HPDE6-E6E7 (cell line): ENCODE measurements around the gene HOXA10.

Experiments
- DNase-seq: peaks from one replicate; pipeline ENCODE4 v3.0.0; 2011; ENCODE audit warnings: missing footprints; ENCODE audit errors: extremely low spot score

HOXA10 gene

GRCh38 chr7:27168265-27168947, 5.7 kb downstream of the HOXA10 start:
- no peak for DNase-seq

GRCh38 chr7:27167916-27168264, 6.2 kb downstream of the HOXA10 start:
- DNase-seq = no peak

DNA sequence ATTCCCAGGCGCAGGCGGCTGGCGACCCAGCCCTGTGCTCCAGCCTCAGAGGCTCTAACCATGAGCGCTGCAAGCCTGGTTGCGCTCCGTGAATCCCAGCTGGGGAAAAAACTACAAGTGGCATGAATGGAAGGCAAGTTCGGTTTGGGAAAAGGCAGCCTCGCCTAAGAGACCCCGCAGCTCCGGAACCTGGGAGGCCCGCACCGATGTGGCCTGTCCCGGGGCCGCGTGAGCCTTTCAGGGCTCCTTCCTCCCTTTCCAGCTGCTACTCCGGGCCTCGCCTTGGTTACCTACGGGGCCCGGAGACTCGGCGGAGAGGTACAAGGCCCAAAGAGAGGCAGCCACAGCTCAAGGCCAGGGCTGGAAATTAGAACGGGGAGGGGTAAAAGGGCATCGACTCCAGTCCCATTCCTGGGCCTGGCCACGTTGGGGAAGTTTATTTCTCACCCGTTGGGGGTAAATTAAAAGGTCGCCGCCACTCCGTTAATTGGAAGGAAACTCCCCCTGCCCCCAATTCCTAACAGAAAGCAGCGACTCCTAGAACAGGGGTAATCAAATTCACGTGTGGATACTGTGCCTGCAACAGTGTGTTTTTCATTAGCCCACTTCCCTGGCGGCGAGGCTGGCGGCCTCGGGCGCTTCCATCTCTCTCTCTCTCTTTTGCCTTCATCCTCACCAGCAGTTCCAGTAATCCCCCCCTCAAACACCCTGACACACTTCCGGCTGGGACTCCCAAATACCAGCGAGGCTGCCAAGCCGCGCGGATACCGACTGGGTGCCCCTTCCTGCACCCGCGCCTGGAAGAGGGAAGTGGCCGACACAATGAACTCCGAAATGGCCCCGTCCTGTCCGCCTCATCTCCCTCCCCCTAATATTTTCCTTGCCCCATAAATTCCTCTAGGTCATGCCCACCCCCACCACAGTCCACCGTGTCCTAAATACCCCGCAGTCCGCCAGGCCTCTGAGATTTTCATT, 7.3 kb downstream of the HOXA10 start:
- no peak for DNase-seq

DNA sequence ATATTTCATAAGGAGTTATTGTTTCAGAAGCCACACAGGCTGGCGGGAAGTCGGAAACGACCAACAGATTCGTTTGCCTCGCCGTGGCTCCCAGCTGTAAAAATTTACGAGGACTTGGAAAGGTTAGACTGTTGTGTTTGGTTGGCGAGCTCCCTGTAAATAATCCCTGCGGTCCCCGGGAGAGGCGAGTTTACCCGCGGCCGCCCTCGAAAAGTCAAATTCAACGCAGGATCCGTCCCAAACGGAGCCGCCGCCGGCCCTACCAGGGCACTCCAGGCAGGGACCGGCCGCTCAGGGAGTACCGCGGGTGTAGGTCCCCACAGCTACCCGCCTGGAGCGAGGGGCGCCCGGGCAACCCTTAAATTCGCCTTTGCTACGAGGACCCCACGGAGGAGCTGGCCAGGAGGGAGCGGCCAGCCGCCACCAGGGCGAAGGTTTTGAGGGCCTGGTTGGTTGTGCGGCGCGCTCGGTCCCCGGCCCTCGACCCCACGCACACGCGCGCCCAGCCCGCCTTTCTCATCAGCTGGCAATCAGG, 8.1 kb downstream of the HOXA10 start:
- DNase-seq = no peak

- DNase-seq = no peak
These were observed 8.8 kb downstream of the HOXA10 start, which contains the start of gene HOXA9 for GRCh38 chr7:27165089-27165995. Gene HOXA9, minus strand, starts transcription at chr7:27165537. Its CDS starts 80 bp downstream, at chr7:27165457.

DNA sequence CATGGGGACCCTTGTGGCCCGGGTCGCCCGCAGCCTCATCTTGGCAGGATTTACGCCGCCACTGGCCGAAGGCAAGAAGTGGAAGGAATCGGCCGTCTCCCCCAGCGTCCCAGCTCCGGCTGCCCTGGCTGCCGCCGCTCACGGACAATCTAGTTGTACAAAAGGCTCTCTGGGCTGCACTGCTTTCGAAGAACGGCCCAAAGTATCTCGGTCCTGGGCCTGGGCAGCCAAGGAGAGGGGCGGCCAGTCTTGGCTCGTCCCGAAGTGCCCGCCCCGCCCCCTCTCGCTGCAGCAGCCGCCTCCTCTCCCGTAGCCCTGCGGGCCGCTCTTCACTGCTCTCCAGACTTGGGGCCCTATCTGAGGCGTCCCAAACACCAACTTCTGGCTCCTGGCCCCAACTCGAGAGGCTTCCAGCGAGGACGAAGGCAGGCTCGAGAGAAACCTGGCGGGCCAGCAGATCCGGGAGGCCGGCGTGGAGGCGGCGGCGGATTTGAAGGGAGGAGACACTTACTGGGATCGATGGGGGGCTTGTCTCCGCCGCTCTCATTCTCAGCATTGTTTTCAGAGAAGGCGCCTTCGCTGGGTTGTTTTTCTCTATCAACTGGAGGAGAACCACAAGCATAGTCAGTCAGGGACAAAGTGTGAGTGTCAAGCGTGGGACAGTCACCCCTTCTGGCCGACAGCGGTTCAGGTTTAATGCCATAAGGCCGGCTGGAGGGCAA, 9.6 kb downstream of the HOXA10 start:
- no peak for DNase-seq

DNA sequence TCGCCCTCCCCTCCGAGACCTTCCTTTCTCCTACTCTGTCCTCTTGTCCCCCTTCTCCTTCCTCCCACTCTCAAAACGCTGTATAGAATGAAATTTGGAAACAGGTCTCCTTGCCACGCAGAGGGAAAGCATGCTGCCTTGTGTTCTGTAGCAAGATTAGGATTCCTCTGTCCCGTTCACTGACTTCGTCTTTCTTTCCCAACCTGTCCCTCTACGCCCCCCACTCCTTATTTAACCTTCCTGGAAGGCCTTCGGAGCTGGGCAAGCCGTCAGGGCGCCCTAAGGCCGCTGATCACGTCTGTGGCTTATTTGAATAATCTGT, 10.1 kb downstream of the HOXA10 start:
- DNase-seq = no peak

GRCh38 chr7:27163288-27164044, 10.7 kb downstream of the HOXA10 start:
- DNase-seq = no peak

DNA sequence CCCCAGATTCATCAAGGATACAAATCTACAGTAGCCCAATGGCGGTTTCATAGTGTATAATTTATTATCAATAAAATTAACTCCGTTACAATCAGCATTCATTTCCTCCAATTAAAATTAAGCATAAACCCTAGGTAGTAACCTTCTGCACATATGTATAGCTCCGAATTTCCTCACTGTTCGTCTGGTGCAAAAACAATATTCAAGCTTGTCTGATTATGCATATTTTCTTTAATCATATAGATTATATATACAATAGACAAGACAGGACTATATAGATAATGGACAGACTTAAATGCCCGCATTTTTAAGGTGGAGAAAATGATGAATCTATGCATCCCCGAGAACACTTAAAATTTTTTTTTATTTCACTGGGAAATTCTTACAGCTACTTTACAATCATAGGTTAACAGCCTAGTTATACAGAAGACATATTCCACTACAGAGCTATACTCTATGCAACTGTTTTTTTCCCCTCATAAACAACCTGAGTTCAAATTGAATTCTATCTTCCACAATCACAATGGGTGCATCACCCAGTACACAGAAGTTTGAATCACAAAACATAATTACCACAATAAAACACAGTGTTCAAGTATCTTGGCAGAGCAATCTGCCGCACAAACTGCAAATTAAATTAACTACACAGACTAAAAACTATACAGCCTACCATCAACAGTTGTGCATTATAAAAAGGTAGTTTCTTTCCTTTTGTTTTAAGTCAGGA, 11.4 kb downstream of the HOXA10 start:
- DNase-seq = no peak

DNA sequence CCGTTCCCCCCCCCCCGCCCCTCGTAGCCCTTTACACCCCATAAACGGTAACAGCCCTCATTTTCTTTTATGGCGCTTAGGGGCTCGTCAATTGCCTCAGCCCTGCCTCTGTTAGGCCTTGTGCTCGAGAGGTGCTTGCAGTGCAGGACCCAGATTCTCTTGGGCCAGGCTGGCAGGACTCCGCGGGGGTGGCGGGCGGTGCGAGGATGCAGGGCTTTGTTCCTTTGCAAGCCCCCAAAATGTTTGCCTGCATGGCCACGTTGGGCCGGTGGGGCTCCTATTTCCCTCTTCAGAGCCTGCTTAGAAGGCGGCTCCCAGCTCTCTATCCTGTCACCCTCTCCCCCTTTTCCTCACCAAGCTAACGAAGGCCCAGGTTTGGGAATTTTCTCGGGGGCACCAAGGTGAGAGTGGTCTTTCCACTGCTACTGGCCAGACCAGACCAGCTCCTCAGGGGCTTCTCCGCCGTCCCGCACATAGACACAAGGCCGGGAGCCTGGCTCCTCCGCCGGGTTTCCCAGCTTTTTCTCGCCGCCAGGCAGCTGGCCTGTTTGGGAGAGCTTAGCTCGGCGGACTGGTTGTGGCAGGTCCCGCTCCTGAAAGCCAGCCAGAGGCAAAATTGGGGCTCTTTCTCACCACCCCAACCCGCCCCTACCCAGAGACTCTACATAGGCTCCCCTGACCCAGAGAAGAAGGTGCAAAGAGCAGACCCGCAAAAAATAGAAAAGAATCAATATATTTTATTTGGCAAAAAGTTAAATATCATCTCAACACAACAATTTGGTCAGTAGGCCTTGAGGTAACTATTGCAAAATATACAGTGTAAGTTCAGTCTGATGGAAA, 12.2 kb downstream of the HOXA10 start:
- DNase-seq = no peak

DNA sequence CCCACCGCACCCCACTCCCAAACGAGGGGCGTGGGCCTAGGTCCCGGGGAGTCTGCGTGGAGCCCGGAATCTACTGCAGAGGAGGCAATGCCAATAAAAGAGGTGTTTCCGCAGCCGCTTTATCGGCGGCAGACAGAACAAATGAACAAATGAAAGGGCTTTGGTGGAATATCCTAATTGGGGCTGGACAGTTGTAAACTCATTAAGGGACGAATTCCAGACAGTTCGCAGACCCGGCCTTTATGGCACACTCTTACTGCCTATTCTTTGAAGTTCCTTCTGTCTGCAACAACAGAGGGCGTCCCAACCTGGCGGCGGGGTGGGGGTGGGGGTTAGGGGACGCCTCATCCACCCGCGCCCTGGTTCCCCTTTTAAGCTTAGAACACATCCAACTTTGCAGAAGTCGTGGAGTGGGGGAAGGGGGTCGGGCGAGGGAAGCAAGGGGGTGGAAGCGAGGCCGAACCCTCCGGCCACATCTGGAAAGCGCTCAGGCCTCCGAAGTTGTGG, 12.9 kb downstream of the HOXA10 start:
- DNase-seq = no peak

GRCh38 chr7:27160546-27161213, 13.4 kb downstream of the HOXA10 start:
- DNase-seq = peak; percentile 69

DNA sequence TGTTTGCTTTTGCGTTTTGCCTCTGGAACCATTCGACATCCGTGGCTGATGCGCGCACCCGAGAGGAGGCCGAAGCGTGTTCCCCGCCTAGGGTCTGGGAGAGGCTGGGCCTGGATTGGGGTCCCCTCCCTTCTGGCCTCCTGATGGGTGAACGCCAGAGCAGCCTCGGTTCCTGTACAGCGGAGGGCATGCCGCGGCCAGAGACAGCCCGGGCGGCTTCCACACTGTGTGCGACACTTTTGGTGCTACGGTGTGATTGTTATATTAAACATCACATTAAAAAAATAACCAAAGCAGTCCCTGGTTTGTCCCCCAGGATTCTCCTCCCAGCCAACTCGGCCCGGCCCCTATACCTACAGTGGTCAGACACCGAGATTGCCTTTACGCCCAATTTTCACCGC, 14.0 kb downstream of the HOXA10 start:
- no peak for DNase-seq

DNA sequence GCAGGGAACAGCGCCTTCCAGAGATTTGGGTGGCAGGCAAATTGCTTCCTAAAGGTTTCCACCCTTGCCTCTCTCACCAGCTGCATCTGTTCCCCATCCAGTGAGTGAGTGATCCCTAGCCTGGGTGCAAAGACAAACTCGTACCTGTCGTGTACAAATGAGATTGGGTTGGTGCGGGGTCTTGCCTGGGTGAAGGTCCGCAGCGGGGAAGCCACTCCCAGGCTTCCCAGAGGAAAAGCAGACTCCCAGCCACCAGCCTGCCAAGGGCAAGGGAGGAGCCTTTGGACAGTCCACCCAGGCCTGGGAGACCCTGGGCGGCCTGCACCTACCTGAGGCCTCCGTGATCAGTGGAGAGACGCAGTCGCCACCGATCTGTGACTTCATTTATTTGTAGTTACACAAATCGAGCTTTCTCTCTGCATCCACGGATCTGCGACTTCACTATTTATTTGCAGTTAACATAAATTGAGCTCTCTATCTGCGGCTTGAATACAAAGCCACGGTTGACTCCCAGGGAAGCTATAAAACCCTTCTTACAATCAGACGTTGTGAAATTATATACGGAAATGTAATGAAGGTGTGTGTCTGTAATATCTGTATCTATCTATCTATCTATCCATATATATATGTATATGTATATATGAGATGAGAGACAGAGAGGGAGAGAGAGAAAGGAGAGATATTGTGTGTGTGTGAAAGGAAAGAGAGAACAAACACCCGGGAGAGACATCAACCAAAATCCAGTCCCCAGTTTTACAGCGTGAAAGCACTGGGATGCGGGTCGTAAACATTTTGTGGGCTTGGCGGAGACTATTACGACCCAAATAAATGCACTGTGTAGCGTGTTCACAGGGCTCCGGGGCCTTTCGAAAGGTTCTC, 14.6 kb downstream of the HOXA10 start:
- no peak for DNase-seq

DNA sequence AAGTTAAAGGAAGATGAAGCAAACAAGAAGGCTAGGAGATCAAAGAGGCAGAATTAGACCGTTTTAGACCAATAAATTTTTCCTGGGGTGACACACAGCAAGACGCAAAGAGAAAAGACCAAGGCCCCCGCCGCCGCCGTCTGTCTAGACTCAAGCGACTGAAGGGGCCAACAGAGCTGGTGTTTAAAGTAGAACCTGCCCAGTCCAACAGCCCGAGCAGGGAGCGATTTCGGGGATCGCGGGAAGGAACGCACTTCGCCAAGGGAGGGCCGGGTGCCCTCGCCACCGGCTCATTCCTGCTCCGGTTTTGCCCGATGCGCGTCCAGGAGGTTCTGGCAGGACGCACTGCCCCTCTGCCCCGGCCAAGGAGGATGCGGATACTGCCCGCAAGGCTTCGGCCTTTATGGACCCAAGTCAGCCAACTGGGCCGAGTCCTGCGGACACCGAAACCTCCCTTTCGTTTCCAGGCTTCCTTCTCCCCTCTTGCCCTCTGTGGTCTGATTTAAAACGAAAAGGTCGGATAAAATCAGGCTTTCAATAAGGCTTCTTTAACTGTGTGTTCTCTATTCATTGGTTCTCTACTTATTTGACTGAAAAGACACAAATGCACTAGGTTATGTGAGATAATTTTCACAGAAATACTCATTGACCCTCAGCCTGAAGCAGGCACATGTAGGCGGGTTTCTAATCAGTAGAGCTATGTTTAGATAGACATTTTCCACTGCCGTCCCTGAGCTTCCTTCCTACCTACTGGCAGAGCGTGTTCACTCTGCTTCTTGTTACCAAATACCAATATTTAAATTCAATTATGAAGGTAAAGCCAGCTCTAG, 15.5 kb downstream of the HOXA10 start:
- DNase-seq = no peak
